Natural killer cell treated with Interleukin-12 subunit alpha and Interleukin-12 subunit beta and Interleukin-15 and Interleukin-18, amount 100 ng/mL, for 72 hours (primary cell): ENCODE results near the gene ARSG. TPM values are rescaled to one million over a fixed set of nuclear protein-coding genes. Genes with fewer than 3 reads are reported as not detected.
A peak's percentile ranks its signal among the peaks of the same experiment; 100 is the strongest.
"Not testable (repeated sequence)": the region's sequence is repeated elsewhere in the genome, so short reads cannot be mapped to it uniquely, and the experiment has no call there.

ENCODE experiments used
- ATAC-seq, 2 donors: fragments of 150-1000 bp; cut with Tn5 transposase in 1 of 2; sonication (Bioruptor Pico), chemical (Tn5 transposase) in 1 of 2; 2 replicates each; pipeline ENCODE4 v1.10.0; 2021
- DNase-seq: peaks from one replicate; pipeline ENCODE4 v3.0.0; 2022; ENCODE audit warnings: low spot score
- H3K27ac Mint-ChIP-seq, 2 donors: 1 replicate in 1 of 2; 2 replicates in 1 of 2; pipeline ENCODE4 v1.8.0; 2022; ENCODE audit warnings: mixed read lengths in 2 of 2, mild to moderate bottlenecking in 1 of 2, moderate library complexity in 1 of 2
- H3K27me3 Mint-ChIP-seq, 2 donors: 1 replicate in 1 of 2; 2 replicates in 1 of 2; pipeline ENCODE4 v1.8.0; 2022; ENCODE audit warnings: mixed read lengths in 2 of 2
- H3K36me3 Mint-ChIP-seq: one replicate; pipeline ENCODE4 v1.8.0; 2022; ENCODE audit warnings: mixed read lengths
- H3K4me1 Mint-ChIP-seq, 2 donors: 1 replicate in 1 of 2; 2 replicates in 1 of 2; pipeline ENCODE4 v1.8.0; 2022; ENCODE audit warnings: low read depth in 2 of 2, mixed read lengths in 2 of 2, mild to moderate bottlenecking in 1 of 2
- H3K4me3 Mint-ChIP-seq: one replicate; pipeline ENCODE4 v1.8.0; 2022; ENCODE audit warnings: mixed read lengths
- H3K9me3 Mint-ChIP-seq: 2 replicates; pipeline ENCODE4 v1.8.0; 2022; ENCODE audit warnings: mixed read lengths
- total RNA-seq, 2 donors: library from RNA; stranded (reverse); gene quantifications; one replicate each; pipeline ENCODE4 v1.2.3, GENCODE V29; 2022

The ARSG gene
- total RNA-seq, result 1 to 10 TPM; 2.4 to 4.7 TPM

GRCh38 chr17:68290955-68291835 is at the start of gene ARSG, which contains the start of gene SLC16A6:
Gene ARSG, plus strand, starts transcription at chr17:68291495. Its CDS starts 15,999 bp downstream, at chr17:68307494.
Gene SLC16A6, minus strand, starts transcription at chr17:68291127. Its CDS starts 12,807 bp downstream, at chr17:68278320.
- no peaks in the 10 kb centered on the region for H3K9me3 Mint-ChIP-seq
- H3K36me3 Mint-ChIP-seq, result no peaks in the 10 kb centered on the region
- peaks cover 56 to 60% of the 10 kb centered on the region in 2 donors for H3K4me1 Mint-ChIP-seq

GRCh38 chr17:68246271-68247028 is 44.8 kb upstream of the ARSG start:
- no peaks in the 10 kb centered on the region for H3K9me3 Mint-ChIP-seq
- H3K4me3 Mint-ChIP-seq, result peak overlapping the region; percentile 88
- DNase-seq (no peak), ATAC-seq (no peak)
- H3K36me3 Mint-ChIP-seq, result no peaks in the 10 kb centered on the region
- no peaks in the 10 kb centered on the region for H3K27me3 Mint-ChIP-seq
- H3K4me1 Mint-ChIP-seq, result peaks cover 26 to 33% of the 10 kb centered on the region in 2 donors
- H3K27ac Mint-ChIP-seq, result peak overlapping the region; percentile 97 to 98

More at GRCh38 chr17:68290955-68291835, at the start of gene ARSG, which contains the start of gene SLC16A6:
- Mint-ChIP-seq H3K27me3 (peaks cover 0 to 2% of the 10 kb centered on the region in 2 donors), H3K27ac (peak within 1 kb of the TSS; percentile 93 to 97), H3K4me3 (peak within 1 kb of the TSS; percentile 98)
- ATAC-seq (peak; percentile 75 to 78), DNase-seq (peak; percentile 79)

GRCh38 chr17:68247445-68248198 is 43.7 kb upstream of the ARSG start, which contains the start of gene AMZ2:
Gene AMZ2, plus strand, starts transcription at chr17:68248043. Its CDS starts 2,145 bp downstream, at chr17:68250188.
- Mint-ChIP-seq H3K4me3 (peak within 1 kb of the TSS; percentile 88), H3K27ac (peak within 1 kb of the TSS; percentile 97 to 98), H3K4me1 (peaks cover 27 to 29% of the 10 kb centered on the region in 2 donors), H3K9me3 (no peaks in the 10 kb centered on the region), H3K36me3 (no peaks in the 10 kb centered on the region), H3K27me3 (no peaks in the 10 kb centered on the region)
- DNase-seq, result peak; percentile 96
- peak; percentile 94 to 96 for ATAC-seq

GRCh38 chr17:68248199-68248825 is 43.0 kb upstream of the ARSG start:
- Mint-ChIP-seq H3K27me3 (no peaks in the 10 kb centered on the region), H3K9me3 (no peaks in the 10 kb centered on the region), H3K27ac (peak overlapping the region; percentile 97 to 98), H3K4me3 (peak overlapping the region; percentile 88), H3K36me3 (peaks cover 5% of the 10 kb centered on the region), H3K4me1 (peaks cover 34% of the 10 kb centered on the region in 2 donors)
- DNase-seq (no peak), ATAC-seq (peak; percentile 46 to 61)

- Mint-ChIP-seq H3K36me3 (peaks cover 6% of the 10 kb centered on the region), H3K4me1 (peaks cover 35 to 40% of the 10 kb centered on the region in 2 donors), H3K27me3 (no peaks in the 10 kb centered on the region), H3K4me3 (peak overlapping the region; percentile 88), H3K27ac (peak overlapping the region; percentile 97 to 98), H3K9me3 (no peaks in the 10 kb centered on the region)
- no peak for ATAC-seq
- no peak for DNase-seq
Measured at GRCh38 chr17:68248891-68249290, 42.4 kb upstream of the ARSG start.

- H3K9me3 Mint-ChIP-seq, result no peaks in the 10 kb centered on the region
- peaks cover 39 to 45% of the 10 kb centered on the region in 2 donors for H3K4me1 Mint-ChIP-seq
- peak overlapping the region; percentile 88 for H3K4me3 Mint-ChIP-seq
- H3K27ac Mint-ChIP-seq, result peak overlapping the region; percentile 97 to 98
- DNase-seq, result no peak
- peaks cover 6% of the 10 kb centered on the region for H3K36me3 Mint-ChIP-seq
- no peaks in the 10 kb centered on the region for H3K27me3 Mint-ChIP-seq
- ATAC-seq, result no peak
Measured at GRCh38 chr17:68249354-68249765, 41.9 kb upstream of the ARSG start.

GRCh38 chr17:68253426-68253825 is 37.9 kb upstream of the ARSG start:
- H3K27me3 Mint-ChIP-seq, H3K36me3 Mint-ChIP-seq, DNase-seq, H3K9me3 Mint-ChIP-seq: not testable (repeated sequence)
- Mint-ChIP-seq H3K4me3 (peak overlapping the region; percentile 80), H3K4me1 (peaks cover 62 to 63% of the 10 kb centered on the region in 2 donors), H3K27ac (peak overlapping the region; percentile 92 to 96)
- ATAC-seq, result peak; percentile 75 to 79

GRCh38 chr17:68255151-68255550 is 36.1 kb upstream of the ARSG start:
- peak overlapping the region; percentile 75 for H3K4me3 Mint-ChIP-seq

GRCh38 chr17:68255731-68256538 is 35.4 kb upstream of the ARSG start:
- Mint-ChIP-seq H3K27ac (peak overlapping the region; percentile 92 to 96), H3K4me3 (peak overlapping the region; percentile 75), H3K4me1 (peaks cover 61 to 71% of the 10 kb centered on the region in 2 donors), H3K27me3 (no peaks in the 10 kb centered on the region), H3K9me3 (no peaks in the 10 kb centered on the region), H3K36me3 (peaks cover 6% of the 10 kb centered on the region)
- DNase-seq, result no peak
- ATAC-seq, result peak in 1 of 2 donors; percentile 62

More at GRCh38 chr17:68255151-68255550, 36.1 kb upstream of the ARSG start:
- Mint-ChIP-seq H3K27me3 (no peaks in the 10 kb centered on the region), H3K9me3 (no peaks in the 10 kb centered on the region), H3K27ac (peak overlapping the region; percentile 92 to 96), H3K36me3 (peaks cover 6% of the 10 kb centered on the region), H3K4me1 (peaks cover 60 to 65% of the 10 kb centered on the region in 2 donors)
- ATAC-seq, result no peak
- no peak for DNase-seq

- not testable (repeated sequence) for DNase-seq, H3K9me3 Mint-ChIP-seq, ATAC-seq, H3K27me3 Mint-ChIP-seq, H3K36me3 Mint-ChIP-seq
- Mint-ChIP-seq H3K27ac (peak overlapping the region; percentile 92 to 96), H3K4me1 (peaks cover 66 to 77% of the 10 kb centered on the region in 2 donors), H3K4me3 (peak overlapping the region; percentile 39)
Measured at GRCh38 chr17:68256701-68257100, 34.6 kb upstream of the ARSG start.

GRCh38 chr17:68257934-68258333 is 33.4 kb upstream of the ARSG start:
- no peak for DNase-seq
- peaks cover 67 to 81% of the 10 kb centered on the region in 2 donors for H3K4me1 Mint-ChIP-seq
- H3K36me3 Mint-ChIP-seq, result peaks cover 5% of the 10 kb centered on the region
- peak overlapping the region; percentile 39 for H3K4me3 Mint-ChIP-seq
- ATAC-seq, result no peak
- no peaks in the 10 kb centered on the region for H3K9me3 Mint-ChIP-seq
- H3K27me3 Mint-ChIP-seq, result no peaks in the 10 kb centered on the region
- H3K27ac Mint-ChIP-seq, result peak overlapping the region; percentile 92 to 96
